DOHH2 (cell line): ENCODE data around the gene SLC25A27.

Source experiments
- CTCF ChIP-seq: fragments of 200-600 bp; sonication (generic); IDR thresholded peaks from one replicate; pipeline ENCODE4 v1.5.1; 2014; ENCODE audit warnings: antibody characterized with exemption, mild to moderate bottlenecking, low read depth, low read length; ENCODE audit not compliant: poor library complexity, severe bottlenecking
- EZH2phosphoT487 ChIP-seq: fragments of 200-600 bp; sonication (generic); IDR thresholded peaks from 2 replicates; pipeline ENCODE4 v1.6.1; 2017; ENCODE audit warnings: borderline replicate concordance, mild to moderate bottlenecking, antibody characterized with exemption, low read length, moderate library complexity, mixed read lengths

- TF ChIP-seq CTCF = peak; percentile 62
- TF ChIP-seq EZH2phosphoT487 = no peak
Observed at GRCh38 chr6:46677314-46677654, 24.5 kb downstream of the SLC25A27 start.
